ENCODE results near the gene SIRT3.
A peak's percentile ranks its signal among the peaks of the same experiment; 100 is the strongest.
"Not testable (repeated sequence)": the region's sequence is repeated elsewhere in the genome, so short reads cannot be mapped to it uniquely, and the experiment has no call there.

Gene SIRT3

GRCh38 chr11:271319-271715 is 35.2 kb upstream of the SIRT3 start:
- FAIRE-seq = no peak

GRCh38 chr11:270451-271318 is 34.5 kb upstream of the SIRT3 start:
- no peak for FAIRE-seq
- DNase-seq (ENCODE audit: insufficient read length, low spot score) = no peak

More at GRCh38 chr11:271319-271715, 35.2 kb upstream of the SIRT3 start:
- no peak for DNase-seq (ENCODE audit: insufficient read length, low spot score)

- FAIRE-seq (peak; percentile 100), DNase-seq (ENCODE audit: insufficient read length, low spot score) (no peak)
These were observed 33.2 kb upstream of the SIRT3 start for GRCh38 chr11:269146-269890.

- FAIRE-seq; DNase-seq (ENCODE audit: insufficient read length, low spot score): not testable (repeated sequence)
These were observed 32.6 kb upstream of the SIRT3 start for GRCh38 chr11:268716-269145.

GRCh38 chr11:267491-267994 is 31.4 kb upstream of the SIRT3 start:
- no peak for DNase-seq (ENCODE audit: insufficient read length, low spot score)
- FAIRE-seq = peak; percentile 91

- DNase-seq (ENCODE audit: insufficient read length, low spot score) (no peak), FAIRE-seq (peak; percentile 69)
These were observed 30.7 kb upstream of the SIRT3 start for GRCh38 chr11:266676-267439.

DNA sequence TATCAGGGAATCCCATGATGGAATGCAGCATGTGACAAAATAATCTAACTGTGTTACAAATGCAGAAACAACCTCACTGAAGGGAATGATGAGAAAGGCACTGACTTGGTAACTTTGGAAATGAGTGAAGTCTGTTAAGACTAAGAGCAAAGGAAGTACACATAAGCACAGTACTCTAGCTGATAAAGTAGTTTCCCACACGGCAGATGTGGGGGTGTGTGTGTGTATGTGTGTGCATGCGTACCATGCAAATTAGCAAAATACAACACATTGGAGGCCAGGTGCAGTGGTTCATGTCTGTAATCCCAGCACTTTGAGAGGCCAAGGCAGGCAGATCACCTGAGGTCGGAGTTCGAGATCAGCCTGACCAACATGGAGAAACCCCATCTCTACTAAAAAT is 25.5 kb upstream of the SIRT3 start:
- FAIRE-seq (no peak), DNase-seq (ENCODE audit: insufficient read length, low spot score) (no peak)

GRCh38 chr11:259413-259812 is 23.3 kb upstream of the SIRT3 start:
- FAIRE-seq (no peak), DNase-seq (ENCODE audit: insufficient read length, low spot score) (no peak)

DNA sequence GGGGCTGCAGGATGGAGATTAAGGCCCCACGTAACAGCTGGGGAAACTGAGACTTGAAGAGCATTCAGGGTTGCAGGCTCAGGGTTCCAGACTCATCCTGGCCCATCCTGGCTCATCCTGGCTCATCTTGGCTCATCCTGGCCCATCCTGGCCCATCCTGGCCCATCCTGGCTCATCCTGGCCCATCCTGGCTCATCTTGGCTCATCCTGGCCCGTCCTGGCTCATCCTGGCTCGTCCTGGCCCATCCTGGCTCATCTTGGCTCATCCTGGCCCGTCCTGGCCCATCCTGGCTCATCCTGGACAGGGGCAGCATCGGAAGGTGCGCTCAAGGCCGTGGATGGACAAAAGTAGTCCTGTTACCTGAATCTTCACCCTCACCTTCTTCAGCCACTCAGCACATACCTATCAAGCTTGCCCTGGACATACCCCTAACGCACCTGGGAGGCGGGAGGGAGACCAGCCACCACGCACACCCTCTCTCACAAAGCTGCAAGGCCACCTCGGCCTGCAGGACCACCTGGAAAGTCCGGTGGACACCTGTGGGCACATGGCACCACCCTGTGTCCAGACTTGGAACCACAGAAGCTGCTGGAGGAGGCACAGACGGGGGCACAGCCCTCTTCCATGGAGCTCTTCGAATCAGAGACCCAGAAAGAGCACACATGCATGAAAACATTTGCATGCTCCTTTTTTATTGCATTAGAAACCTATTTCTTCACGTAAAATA is 21.8 kb upstream of the SIRT3 start:
- no peak for FAIRE-seq
- DNase-seq (ENCODE audit: insufficient read length, low spot score) = no peak

GRCh38 chr11:256952-257737 is 21.0 kb upstream of the SIRT3 start:
- FAIRE-seq (peak; percentile 52), DNase-seq (ENCODE audit: insufficient read length, low spot score) (no peak)

DNA sequence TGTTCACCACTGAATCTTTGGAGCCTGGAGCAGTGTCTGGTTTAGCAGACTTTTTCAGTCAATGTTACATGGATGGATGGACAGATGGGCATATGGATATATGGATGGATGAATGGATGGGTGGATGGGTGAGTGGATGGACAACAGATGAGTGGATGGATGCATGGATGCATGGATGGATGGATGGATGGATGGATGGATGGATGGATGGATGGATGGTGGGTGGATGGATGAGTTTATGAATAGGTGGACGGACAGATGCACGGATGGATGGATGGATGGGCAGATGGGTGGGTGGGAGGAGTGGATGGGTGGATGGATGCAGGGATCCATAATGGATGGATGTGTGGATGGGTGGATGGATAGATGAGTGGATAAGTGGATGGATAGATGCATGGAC is 19.7 kb upstream of the SIRT3 start:
- FAIRE-seq (no peak), DNase-seq (ENCODE audit: insufficient read length, low spot score) (no peak)

GRCh38 chr11:255176-255575 is 19.0 kb upstream of the SIRT3 start:
- no peak for FAIRE-seq
- no peak for DNase-seq (ENCODE audit: insufficient read length, low spot score)

DNA sequence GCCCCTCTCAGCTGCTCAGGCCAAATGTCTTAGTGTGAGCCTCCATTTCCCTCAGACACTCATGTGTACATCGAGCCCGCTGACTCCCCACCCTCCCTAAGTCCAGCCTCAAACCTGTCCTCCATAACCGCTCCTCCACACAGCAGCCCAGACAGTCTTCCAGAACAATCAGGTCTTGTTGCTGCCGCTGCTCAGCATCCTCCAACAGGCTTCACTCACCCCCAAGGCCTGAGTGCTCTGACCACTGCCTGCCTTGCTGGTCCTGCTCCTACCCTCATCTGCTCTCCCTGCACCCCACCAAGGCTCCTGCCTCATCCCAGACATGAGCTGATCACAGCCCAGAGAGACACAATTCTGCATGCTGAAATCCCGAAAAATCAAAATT is 17.7 kb upstream of the SIRT3 start:
- FAIRE-seq (no peak), DNase-seq (ENCODE audit: insufficient read length, low spot score) (no peak)

DNA sequence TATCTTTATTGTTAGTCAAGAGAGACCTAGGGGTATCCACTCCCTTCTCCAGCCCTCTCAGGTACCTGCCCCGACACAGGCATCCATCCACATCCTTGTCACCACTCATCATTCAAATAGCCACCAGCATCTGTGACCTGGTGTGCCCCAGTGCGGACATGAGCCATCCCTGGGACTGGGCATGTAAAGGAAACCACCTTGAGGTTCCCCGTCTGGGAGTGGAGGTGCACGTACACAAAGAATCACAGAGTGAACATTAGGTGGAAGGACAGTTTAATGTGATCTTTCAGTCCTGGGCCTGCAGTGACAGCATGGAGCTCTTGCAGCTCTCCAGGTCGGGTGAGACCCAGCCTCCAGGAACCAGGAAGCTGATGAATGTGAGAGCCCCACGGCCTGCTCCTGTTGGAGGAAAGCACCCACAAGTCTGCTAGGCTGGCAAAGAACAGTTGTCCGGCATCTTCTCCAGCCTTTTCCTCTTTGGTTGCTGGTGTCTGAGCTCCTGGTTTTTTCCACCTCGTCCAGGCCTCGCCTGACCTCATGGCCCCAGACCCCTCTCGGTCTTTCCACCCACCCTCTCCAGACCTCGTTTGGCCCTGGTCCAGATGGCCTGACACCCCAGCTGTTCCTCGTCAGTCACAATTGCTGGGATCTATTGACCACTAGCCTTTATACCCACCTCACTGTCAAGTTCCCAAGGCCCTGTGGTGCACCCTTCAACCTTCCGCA is 17.2 kb upstream of the SIRT3 start:
- DNase-seq (ENCODE audit: insufficient read length, low spot score) = no peak
- no peak for FAIRE-seq

DNA sequence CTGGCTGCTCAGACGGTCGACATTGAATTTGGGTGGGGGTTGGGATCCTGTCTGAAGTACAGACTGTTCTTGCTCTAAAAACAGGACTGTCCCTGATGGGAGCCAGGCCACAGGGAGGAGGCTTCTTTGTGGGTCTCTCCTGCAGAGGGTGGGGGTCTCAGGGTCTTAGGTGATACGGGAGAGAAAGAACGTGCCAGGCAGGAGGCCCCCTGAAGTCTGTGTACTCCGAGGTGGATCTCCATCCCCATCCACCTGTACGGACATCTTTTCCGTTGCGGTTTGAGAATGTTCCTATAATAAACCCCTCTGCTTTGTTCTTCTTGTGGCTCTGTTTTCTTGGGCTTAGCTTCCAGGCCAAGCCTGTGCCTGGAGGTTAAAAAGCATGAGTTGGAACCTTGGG is 16.5 kb upstream of the SIRT3 start:
- no peak for DNase-seq (ENCODE audit: insufficient read length, low spot score)
- no peak for FAIRE-seq

DNA sequence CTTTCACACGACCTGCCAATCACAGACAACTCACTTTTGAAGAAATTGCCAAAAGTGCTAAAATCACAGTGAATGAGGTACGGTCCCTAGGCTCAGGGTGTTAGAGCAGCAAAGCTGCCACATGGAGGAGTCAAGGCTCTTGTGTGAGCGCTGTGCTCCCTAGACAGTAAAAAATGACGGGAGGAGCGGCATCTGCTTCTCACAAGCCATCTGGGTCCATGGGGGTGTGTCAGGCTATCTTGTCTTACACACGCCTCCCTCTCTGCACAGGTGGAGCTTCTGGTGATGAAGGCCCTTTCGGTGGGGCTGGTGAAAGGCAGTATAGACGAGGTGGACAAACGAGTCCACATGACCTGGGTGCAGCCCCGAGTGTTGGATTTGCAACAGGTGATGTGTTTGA is 15.4 kb upstream of the SIRT3 start:
- FAIRE-seq (no peak), DNase-seq (ENCODE audit: insufficient read length, low spot score) (no peak)

DNA sequence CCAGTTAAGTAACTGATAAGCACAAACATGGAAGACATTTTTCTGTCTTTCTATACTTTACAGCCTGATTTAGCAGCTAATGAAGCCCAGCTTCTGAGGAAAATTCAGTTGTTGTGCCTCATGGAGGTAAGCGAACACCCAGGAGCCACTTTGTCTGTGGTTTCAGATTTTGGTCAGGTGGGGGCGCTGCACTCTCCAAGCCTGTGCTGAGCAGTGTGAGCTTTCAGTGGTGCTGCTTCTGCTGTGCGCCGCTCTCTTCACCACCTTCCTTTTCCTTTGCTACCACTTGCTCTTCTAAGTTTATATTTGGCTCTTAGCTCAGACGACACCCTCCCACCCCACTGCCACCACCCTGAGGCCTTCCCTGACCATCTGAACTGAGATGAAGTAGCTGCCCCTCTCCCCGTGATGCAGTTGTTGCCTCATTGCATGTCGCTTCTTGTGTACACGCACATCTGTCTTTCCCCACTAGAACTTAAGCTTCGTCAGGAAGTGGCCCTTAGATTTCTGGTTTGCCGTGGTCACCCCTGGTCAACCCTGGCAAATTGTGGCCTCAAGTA is 14.7 kb upstream of the SIRT3 start:
- DNase-seq (ENCODE audit: insufficient read length, low spot score) = no peak
- no peak for FAIRE-seq

- DNase-seq (ENCODE audit: insufficient read length, low spot score) (no peak), FAIRE-seq (no peak)
These were observed 14.1 kb upstream of the SIRT3 start for GRCh38 chr11:250274-250673.

- no peak for FAIRE-seq
These were observed 12.9 kb upstream of the SIRT3 start for GRCh38 chr11:249062-249461.

More at GRCh38 chr11:249062-249461, 12.9 kb upstream of the SIRT3 start:
- no peak for DNase-seq (ENCODE audit: insufficient read length, low spot score)

Data from GM19239 (cell line).